HEK293 (cell line): ENCODE measurements around the gene CCER1.

Source experiments
- CTCF ChIA-PET: fragments of 350-600 bp; formaldehyde crosslinking; extraction: SDS; loops from one replicate; lab custom pipeline; 2021; ENCODE audit warnings: antibody characterized with exemption; lab: Yijun Ruan, JAX
- POLR2A ChIA-PET: fragments of 300-600 bp; formaldehyde crosslinking; extraction: SDS; loops from one replicate; lab custom pipeline; 2020; ENCODE audit warnings: antibody characterized with exemption, inconsistent platforms; lab: Yijun Ruan, JAX
- H3K27ac ChIP-seq: fragments of 200-500 bp; sonication (Bioruptor generic); 2 replicates; pipeline ENCODE4 v1.5.1; 2014; ENCODE audit warnings: low read depth, low read length, control low read depth, inconsistent platforms; ENCODE audit errors: extremely low read depth
- H3K36me3 ChIP-seq, 2 experiments: fragments of 200-500 bp in 1 of 2; sonication (Bioruptor generic) in 1 of 2; 1 replicate in 1 of 2; 2 replicates in 1 of 2; pipeline ENCODE4 v1.5.1; 2014 to 2017; ENCODE audit warnings: inconsistent platforms in 2 of 2, low read length in 2 of 2; ENCODE audit not compliant: control insufficient read depth in 2 of 2, insufficient read depth in 1 of 2
- H3K4me1 ChIP-seq: fragments of 200-500 bp; sonication (Bioruptor generic); 2 replicates; pipeline ENCODE4 v1.5.1; 2014; ENCODE audit warnings: mild to moderate bottlenecking, low read length, inconsistent platforms; ENCODE audit not compliant: control insufficient read depth, insufficient read depth
- H3K4me3 ChIP-seq: 2 replicates; pipeline ENCODE4 v1.5.1; 2011; ENCODE audit warnings: low read depth, mild to moderate bottlenecking, control low read depth, low read length, moderate library complexity
- H3K9me3 ChIP-seq: fragments of 200-500 bp; sonication (Bioruptor generic); 2 replicates; pipeline ENCODE4 v1.5.1; 2014; ENCODE audit warnings: low read depth, low read length, inconsistent platforms; ENCODE audit not compliant: control insufficient read depth, insufficient read depth
- BCL6B ChIP-seq: fragments of 450-650 bp; formaldehyde crosslinking; IDR thresholded peaks from 2 replicates; pipeline ENCODE4 v1.5.1; 2017; ENCODE audit warnings: missing biosample characterization, missing genetic modification characterization
- SALL2 ChIP-seq: fragments of 450-650 bp; formaldehyde crosslinking; IDR thresholded peaks from 2 replicates; pipeline ENCODE4 v1.5.0; 2017; ENCODE audit warnings: missing biosample characterization, mild to moderate bottlenecking, missing genetic modification characterization, borderline replicate concordance
- ZBTB44 ChIP-seq: fragments of 450-650 bp; IDR thresholded peaks from 2 replicates; pipeline ENCODE4 v1.5.1; 2018; ENCODE audit warnings: missing biosample characterization, mild to moderate bottlenecking, missing genetic modification characterization
- ZNF112 ChIP-seq: fragments of 450-650 bp; formaldehyde crosslinking; IDR thresholded peaks from 2 replicates; pipeline ENCODE4 v1.5.0; 2017; ENCODE audit warnings: missing biosample characterization, missing genetic modification characterization
- ZNF175 ChIP-seq: fragments of 450-650 bp; formaldehyde crosslinking; IDR thresholded peaks from 2 replicates; pipeline ENCODE4 v1.5.1; 2016; ENCODE audit warnings: missing biosample characterization, missing genetic modification characterization
- ZNF18 ChIP-seq: fragments of 450-650 bp; formaldehyde crosslinking; IDR thresholded peaks from 2 replicates; pipeline ENCODE4 v1.5.1; 2016; ENCODE audit warnings: missing biosample characterization, missing genetic modification characterization
- ZNF274 ChIP-seq, 2 experiments: fragments of 200-500 bp in 1 of 2; fragments of 450-650 bp in 1 of 2; sonication (Bioruptor generic) in 1 of 2; formaldehyde crosslinking in 1 of 2; IDR thresholded peaks; 2 replicates each; pipeline versions ENCODE4 v1.5.1 to v1.6.1; 2014 to 2016; ENCODE audit warnings: borderline replicate concordance in 1 of 2, inconsistent platforms in 1 of 2, low read length in 1 of 2, missing biosample characterization in 1 of 2, missing genetic modification characterization in 1 of 2
- ZNF394 ChIP-seq: fragments of 450-650 bp; formaldehyde crosslinking; IDR thresholded peaks from 2 replicates; pipeline ENCODE4 v1.5.1; 2016; ENCODE audit warnings: missing biosample characterization, missing genetic modification characterization, mild to moderate bottlenecking, moderate library complexity, borderline replicate concordance
- ZNF404 ChIP-seq: fragments of 450-650 bp; formaldehyde crosslinking; IDR thresholded peaks from 2 replicates; pipeline ENCODE4 v1.5.1; 2017; ENCODE audit warnings: missing biosample characterization, missing genetic modification characterization
- ZNF473 ChIP-seq: fragments of 450-650 bp; formaldehyde crosslinking; IDR thresholded peaks from 2 replicates; pipeline ENCODE4 v1.5.1; 2017; ENCODE audit warnings: missing biosample characterization, missing genetic modification characterization
- ZNF510 ChIP-seq: fragments of 450-650 bp; formaldehyde crosslinking; IDR thresholded peaks from 2 replicates; pipeline ENCODE4 v1.5.1; 2018; ENCODE audit warnings: mild to moderate bottlenecking, missing genetic modification characterization, missing biosample characterization; ENCODE audit not compliant: insufficient replicate concordance
- ZNF529 ChIP-seq: fragments of 450-650 bp; formaldehyde crosslinking; IDR thresholded peaks from 2 replicates; pipeline ENCODE4 v1.5.1; 2017; ENCODE audit warnings: missing genetic modification characterization, missing biosample characterization; ENCODE audit not compliant: insufficient replicate concordance
- ZNF610 ChIP-seq: fragments of 450-650 bp; formaldehyde crosslinking; IDR thresholded peaks from 2 replicates; pipeline ENCODE4 v1.5.1; 2016; ENCODE audit warnings: missing biosample characterization, missing genetic modification characterization, borderline replicate concordance
- ZNF621 ChIP-seq: fragments of 450-650 bp; formaldehyde crosslinking; IDR thresholded peaks from 2 replicates; pipeline ENCODE4 v1.5.1; 2017; ENCODE audit warnings: missing biosample characterization, missing genetic modification characterization
- ZNF654 ChIP-seq: fragments of 450-650 bp; formaldehyde crosslinking; IDR thresholded peaks from 2 replicates; pipeline ENCODE4 v1.5.1; 2016; ENCODE audit warnings: low read depth, missing biosample characterization, missing genetic modification characterization
- ZNF704 ChIP-seq: fragments of 450-650 bp; formaldehyde crosslinking; IDR thresholded peaks from 2 replicates; pipeline ENCODE4 v1.5.1; 2016; ENCODE audit warnings: missing biosample characterization, missing genetic modification characterization
- ZNF776 ChIP-seq: fragments of 450-650 bp; formaldehyde crosslinking; IDR thresholded peaks from 2 replicates; pipeline ENCODE4 v1.5.0; 2017; ENCODE audit warnings: missing biosample characterization, missing genetic modification characterization, borderline replicate concordance
- ZNF791 ChIP-seq: fragments of 450-650 bp; formaldehyde crosslinking; IDR thresholded peaks from 2 replicates; pipeline ENCODE4 v1.5.1; 2016; ENCODE audit warnings: missing biosample characterization, missing genetic modification characterization
- ZXDB ChIP-seq: fragments of 450-650 bp; formaldehyde crosslinking; IDR thresholded peaks from 2 replicates; pipeline ENCODE4 v1.5.1; 2016; ENCODE audit warnings: missing biosample characterization, missing genetic modification characterization

Gene CCER1

GRCh38 chr12:90979019-90979418 is 24.0 kb upstream of the CCER1 start:
- no peak overlapping the region for H3K4me3 ChIP-seq
- TF ChIP-seq ZNF394 (tag by site-specific recombination) (no peak), ZNF621 (tag by site-specific recombination) (no peak), ZNF175 (tag by site-specific recombination) (no peak), ZNF510 (tag by site-specific recombination) (no peak), ZXDB (no peak), SALL2 (tag by site-specific recombination) (no peak), ZNF610 (tag by site-specific recombination) (no peak), ZNF274 (IDR thresholded peaks at IDR 0.05; ENCODE audit: low read length) (no peak), ZNF274 (tag by site-specific recombination; IDR thresholded peaks at IDR 0.05; ENCODE audit: borderline replicate concordance) (no peak), ZNF776 (tag by site-specific recombination) (no peak), ZNF791 (no peak), ZNF529 (no peak), BCL6B (tag by site-specific recombination) (no peak), ZNF704 (tag by site-specific recombination) (no peak)
- H3K9me3 ChIP-seq, result no peaks in the 10 kb centered on the region
- no peaks in the 10 kb centered on the region for H3K36me3 ChIP-seq
- H3K27ac ChIP-seq, result no peak overlapping the region
- no peaks in the 10 kb centered on the region for H3K4me1 ChIP-seq
- POLR2A ChIA-PET, result no interaction called here
- CTCF ChIA-PET, result interaction anchor here (0.5 to 5.3 kb wide), 31 partner anchors 8 to 829 kb away, joined by 3 to 84 read pairs (median 4); partner anchors contain the start of genes EPYC and LUM

GRCh38 chr12:90978117-90978770 is 23.3 kb upstream of the CCER1 start:
- ChIA-PET CTCF (interaction anchor here (0.5 to 5.3 kb wide), 43 partner anchors 9 to 1754 kb away, joined by 3 to 84 read pairs (median 4); partner anchors contain the start of genes EPYC and LUM), POLR2A (no interaction called here)
- H3K4me3 ChIP-seq, result no peak overlapping the region
- no peaks in the 10 kb centered on the region for H3K4me1 ChIP-seq
- no peaks in the 10 kb centered on the region for H3K36me3 ChIP-seq
- H3K27ac ChIP-seq, result no peak overlapping the region
- TF ChIP-seq ZNF473 (tag by site-specific recombination) (no peak), ZBTB44 (no peak), ZNF654 (peak; percentile 74), ZNF18 (no peak), ZNF112 (tag by site-specific recombination) (no peak), ZNF404 (no peak)
- H3K9me3 ChIP-seq, result no peaks in the 10 kb centered on the region
